Measurements from ENCODE around the gene SRPX2.

GRCh38 chrX:100609591-100609990 is 34.4 kb upstream of the SRPX2 start:
- TF ChIP-seq, protein P1, sequence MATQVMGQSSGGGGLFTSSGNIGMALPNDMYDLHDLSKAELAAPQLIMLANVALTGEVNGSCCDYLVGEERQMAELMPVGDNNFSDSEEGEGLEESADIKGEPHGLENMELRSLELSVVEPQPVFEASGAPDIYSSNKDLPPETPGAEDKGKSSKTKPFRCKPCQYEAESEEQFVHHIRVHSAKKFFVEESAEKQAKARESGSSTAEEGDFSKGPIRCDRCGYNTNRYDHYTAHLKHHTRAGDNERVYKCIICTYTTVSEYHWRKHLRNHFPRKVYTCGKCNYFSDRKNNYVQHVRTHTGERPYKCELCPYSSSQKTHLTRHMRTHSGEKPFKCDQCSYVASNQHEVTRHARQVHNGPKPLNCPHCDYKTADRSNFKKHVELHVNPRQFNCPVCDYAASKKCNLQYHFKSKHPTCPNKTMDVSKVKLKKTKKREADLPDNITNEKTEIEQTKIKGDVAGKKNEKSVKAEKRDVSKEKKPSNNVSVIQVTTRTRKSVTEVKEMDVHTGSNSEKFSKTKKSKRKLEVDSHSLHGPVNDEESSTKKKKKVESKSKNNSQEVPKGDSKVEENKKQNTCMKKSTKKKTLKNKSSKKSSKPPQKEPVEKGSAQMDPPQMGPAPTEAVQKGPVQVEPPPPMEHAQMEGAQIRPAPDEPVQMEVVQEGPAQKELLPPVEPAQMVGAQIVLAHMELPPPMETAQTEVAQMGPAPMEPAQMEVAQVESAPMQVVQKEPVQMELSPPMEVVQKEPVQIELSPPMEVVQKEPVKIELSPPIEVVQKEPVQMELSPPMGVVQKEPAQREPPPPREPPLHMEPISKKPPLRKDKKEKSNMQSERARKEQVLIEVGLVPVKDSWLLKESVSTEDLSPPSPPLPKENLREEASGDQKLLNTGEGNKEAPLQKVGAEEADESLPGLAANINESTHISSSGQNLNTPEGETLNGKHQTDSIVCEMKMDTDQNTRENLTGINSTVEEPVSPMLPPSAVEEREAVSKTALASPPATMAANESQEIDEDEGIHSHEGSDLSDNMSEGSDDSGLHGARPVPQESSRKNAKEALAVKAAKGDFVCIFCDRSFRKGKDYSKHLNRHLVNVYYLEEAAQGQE (IDR thresholded peaks at IDR 0.05; ENCODE audit: insufficient read depth in 1 of 2, low read depth in 2 of 2, low read length in 2 of 2), result no peak
- TF ChIP-seq POLR2AphosphoS5 (IDR thresholded peaks at IDR 0.05; ENCODE audit: low read depth, low read length), result no peak
- no peak for TF ChIP-seq TAF1 (IDR thresholded peaks at IDR 0.05; ENCODE audit: borderline replicate concordance, insufficient read depth, low read length)
